Measurements from ENCODE around the gene NSMF. TPM values are rescaled to one million over a fixed set of nuclear protein-coding genes. Genes with fewer than 3 reads are reported as not detected.
A peak's percentile ranks its signal among the peaks of the same experiment; 100 is the strongest.

Gene NSMF
- total and polyA plus RNA-seq, 2 experiments from 2014 or later, result 73.0 to 107 TPM

- DNase-seq (ENCODE audit: low read depth in 1 of 2, low spot score in 1 of 2), result no peak
- Histone ChIP-seq H3K4me1 (ENCODE audit: low read depth) (no peaks in the 10 kb centered on the region), H3K27me3 (peaks cover 20% of the 10 kb centered on the region), H3K36me3 (no peaks in the 10 kb centered on the region), H3K4me3 (peak overlapping the region; percentile 34), H3K27ac (no peak overlapping the region), H3K9me3 (ENCODE audit: low read depth) (no peaks in the 10 kb centered on the region)
- TF ChIP-seq CTCF (IDR thresholded peaks at IDR 0.05; ENCODE audit: low read depth, low read length), result no peak
Measured at GRCh38 chr9:137441935-137442321, 17.2 kb downstream of the NSMF start.

- peak in 1 of 2 donors; percentile 66 for DNase-seq (ENCODE audit: low read depth in 1 of 2, low spot score in 1 of 2)
- no peak for TF ChIP-seq CTCF (IDR thresholded peaks at IDR 0.05; ENCODE audit: low read depth, low read length)
- peak within 1 kb of the TSS; percentile 34 for H3K4me3 ChIP-seq
Measured at GRCh38 chr9:137441289-137441934, 17.7 kb downstream of the NSMF start, which contains the start of gene ENTPD8. ENTPD8 (minus strand) TSS chr9:137441357; CDS start chr9:137438285, 3,072 bp downstream.

GRCh38 chr9:137439158-137439714, 19.9 kb downstream of the NSMF start:
- TF ChIP-seq CTCF (IDR thresholded peaks at IDR 0.05; ENCODE audit: low read depth, low read length), result no peak
- H3K27me3 ChIP-seq, result peaks cover 20% of the 10 kb centered on the region
- H3K4me3 ChIP-seq, result no peak overlapping the region
- H3K9me3 ChIP-seq (ENCODE audit: low read depth), result no peaks in the 10 kb centered on the region
- H3K36me3 ChIP-seq, result no peaks in the 10 kb centered on the region
- DNase-seq (ENCODE audit: low read depth in 1 of 2, low spot score in 1 of 2), result no peak
- no peak overlapping the region for H3K27ac ChIP-seq
- H3K4me1 ChIP-seq (ENCODE audit: low read depth), result no peaks in the 10 kb centered on the region

More at GRCh38 chr9:137441289-137441934, 17.7 kb downstream of the NSMF start, which contains the start of gene ENTPD8:
- H3K4me1 ChIP-seq (ENCODE audit: low read depth), result no peaks in the 10 kb centered on the region
- H3K9me3 ChIP-seq (ENCODE audit: low read depth), result no peaks in the 10 kb centered on the region
- no peak within 1 kb of the TSS for H3K27ac ChIP-seq
- H3K36me3 ChIP-seq, result no peaks in the 10 kb centered on the region
- peaks cover 20% of the 10 kb centered on the region for H3K27me3 ChIP-seq

GRCh38 chr9:137438591-137439157, 20.5 kb downstream of the NSMF start:
- no peaks in the 10 kb centered on the region for H3K36me3 ChIP-seq
- no peak for DNase-seq (ENCODE audit: low read depth in 1 of 2, low spot score in 1 of 2)
- H3K4me3 ChIP-seq, result no peak overlapping the region
- peaks cover 20% of the 10 kb centered on the region for H3K27me3 ChIP-seq
- H3K4me1 ChIP-seq (ENCODE audit: low read depth), result no peaks in the 10 kb centered on the region
- no peak overlapping the region for H3K27ac ChIP-seq
- no peak for TF ChIP-seq CTCF (IDR thresholded peaks at IDR 0.05; ENCODE audit: low read depth, low read length)
- H3K9me3 ChIP-seq (ENCODE audit: low read depth), result no peaks in the 10 kb centered on the region

- DNase-seq (ENCODE audit: low read depth in 1 of 2, low spot score in 1 of 2), result no peak
- no peak for TF ChIP-seq CTCF (IDR thresholded peaks at IDR 0.05; ENCODE audit: low read depth, low read length)
Measured at GRCh38 chr9:137437691-137438590, 21.2 kb downstream of the NSMF start.

More at GRCh38 chr9:137437691-137438590, 21.2 kb downstream of the NSMF start:
- no peak overlapping the region for H3K27ac ChIP-seq
- no peaks in the 10 kb centered on the region for H3K4me1 ChIP-seq (ENCODE audit: low read depth)
- no peak overlapping the region for H3K4me3 ChIP-seq
- no peaks in the 10 kb centered on the region for H3K9me3 ChIP-seq (ENCODE audit: low read depth)
- peaks cover 17% of the 10 kb centered on the region for H3K27me3 ChIP-seq
- H3K36me3 ChIP-seq, result no peaks in the 10 kb centered on the region
